ENCODE results near the gene DHX16. TPM values are rescaled to one million over a fixed set of nuclear protein-coding genes. Genes with fewer than 3 reads are reported as not detected.

DHX16 gene
- total RNA-seq, 1 experiment from 2014 or later: 32.2 TPM

DNA sequence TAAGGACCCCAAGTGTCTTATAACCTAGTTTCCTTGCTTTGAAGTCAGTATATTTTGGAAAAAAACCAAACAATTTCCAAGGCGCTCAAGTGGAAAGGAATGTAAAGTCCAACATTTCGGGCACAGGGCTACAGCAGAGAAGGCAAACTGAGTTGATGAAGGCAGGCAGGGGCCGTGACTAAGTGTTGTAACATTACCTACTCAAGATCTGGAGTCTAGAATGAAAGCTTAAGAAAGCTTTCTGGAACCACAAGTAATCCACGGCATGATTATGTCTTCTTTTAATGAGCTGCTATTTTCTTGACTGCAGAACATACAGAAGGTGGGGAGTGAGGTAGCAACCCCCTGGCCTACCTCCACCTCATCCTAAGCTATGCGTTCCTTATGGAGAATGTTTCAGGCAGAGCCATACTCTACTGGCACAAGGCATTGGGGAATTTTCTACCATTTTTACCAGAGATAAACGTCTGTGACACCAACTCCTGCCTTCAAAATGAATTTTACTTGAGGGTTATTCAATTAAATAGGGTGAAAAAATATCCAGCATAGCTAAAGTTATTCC, 60.0 kb downstream of the DHX16 start (continued):
- TF ChIP-seq AR (CRISPR knock-in tag; IDR thresholded peaks at IDR 0.05): 0 out of 2 replicates have a peak, but pooled peaks have one; percentile 40
- TF ChIP-seq, protein P1, sequence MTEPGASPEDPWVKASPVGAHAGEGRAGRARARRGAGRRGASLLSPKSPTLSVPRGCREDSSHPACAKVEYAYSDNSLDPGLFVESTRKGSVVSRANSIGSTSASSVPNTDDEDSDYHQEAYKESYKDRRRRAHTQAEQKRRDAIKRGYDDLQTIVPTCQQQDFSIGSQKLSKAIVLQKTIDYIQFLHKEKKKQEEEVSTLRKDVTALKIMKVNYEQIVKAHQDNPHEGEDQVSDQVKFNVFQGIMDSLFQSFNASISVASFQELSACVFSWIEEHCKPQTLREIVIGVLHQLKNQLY (CRISPR knock-in tag; IDR thresholded peaks at IDR 0.05): no peak
- TF ChIP-seq KAT7 (CRISPR knock-in tag; IDR thresholded peaks at IDR 0.05; ENCODE audit: borderline replicate concordance): no peak
- TF ChIP-seq, protein P2, sequence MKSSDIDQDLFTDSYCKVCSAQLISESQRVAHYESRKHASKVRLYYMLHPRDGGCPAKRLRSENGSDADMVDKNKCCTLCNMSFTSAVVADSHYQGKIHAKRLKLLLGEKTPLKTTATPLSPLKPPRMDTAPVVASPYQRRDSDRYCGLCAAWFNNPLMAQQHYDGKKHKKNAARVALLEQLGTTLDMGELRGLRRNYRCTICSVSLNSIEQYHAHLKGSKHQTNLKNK (CRISPR knock-in tag; IDR thresholded peaks at IDR 0.05): peak; percentile 66; the same call in 1 of the 2 replicates
- TF ChIP-seq SMAD3 (CRISPR knock-in tag; IDR thresholded peaks at IDR 0.05; ENCODE audit: borderline replicate concordance): no peak
- no peak for TF ChIP-seq MXD4 (CRISPR knock-in tag; IDR thresholded peaks at IDR 0.05; ENCODE audit: borderline replicate concordance)
- no peak; the same call in 1 of the 2 replicates for TF ChIP-seq ERG (CRISPR knock-in tag; IDR thresholded peaks at IDR 0.05)

DNA sequence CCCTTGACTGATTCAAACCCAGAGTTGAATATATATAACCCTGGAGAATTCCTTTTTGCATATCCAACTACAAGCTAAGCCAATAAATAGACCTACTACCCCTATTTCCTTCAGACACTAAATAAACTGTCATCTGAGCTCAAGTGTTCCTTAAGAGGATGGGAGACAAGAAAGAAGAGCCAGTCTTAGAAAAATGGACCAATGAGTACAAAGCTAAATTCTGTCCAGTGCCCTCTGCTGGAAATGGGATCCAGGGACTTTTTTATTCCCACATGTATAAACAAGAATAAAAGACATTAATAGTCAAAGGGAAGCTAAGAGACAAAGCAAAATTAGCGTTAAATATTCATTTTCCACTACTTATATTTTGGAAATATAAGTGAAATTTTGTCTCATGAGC, 60.6 kb downstream of the DHX16 start:
- no peak for ATAC-seq
- Mint-ChIP-seq H3K4me1 (peaks cover 33% of the 10 kb centered on the region), H3K27ac (peak overlapping the region; percentile 10), H3K36me3 (peaks cover 71% of the 10 kb centered on the region), H3K9me3 (no peaks in the 10 kb centered on the region), H3K4me3 (no peak overlapping the region), H3K27me3 (ENCODE audit: low read depth) (no peaks in the 10 kb centered on the region)
- ChIA-PET POLR2A (interaction anchor here (1.1 to 3.2 kb wide), 5 partner anchors 11 to 60 kb away, joined by 4 to 33 read pairs (median 6); partner anchors contain the start of genes ABCF1 and DHX16), CTCF (interaction anchor here (0.7 to 4.1 kb wide), 10 partner anchors 14 to 159 kb away, joined by 3 to 15 read pairs (median 6); partner anchors contain the start of genes DHX16 and MDC1)
- TF ChIP-seq EMX1 (CRISPR knock-in tag; IDR thresholded peaks at IDR 0.05) (0 out of 2 replicates have a peak, but pooled peaks have one; percentile 3), ZNF671 (CRISPR knock-in tag; IDR thresholded peaks at IDR 0.05) (0 out of 2 replicates have a peak, but pooled peaks have one; percentile 43), TEAD4 (CRISPR knock-in tag; IDR thresholded peaks at IDR 0.05) (no peak)
- no peak for DNase-seq (ENCODE audit: low spot score)

- TF ChIP-seq EMX1 (CRISPR knock-in tag; IDR thresholded peaks at IDR 0.05) (0 out of 2 replicates have a peak, but pooled peaks have one; percentile 27), ZNF423 (CRISPR knock-in tag; IDR thresholded peaks at IDR 0.05) (no peak)
- CTCF ChIA-PET: interaction anchor here (0.9 to 2.6 kb wide), 6 partner anchors 15 to 158 kb away, joined by 3 to 13 read pairs (median 7); partner anchors contain the start of genes DHX16 and MDC1
- peaks cover 33% of the 10 kb centered on the region for H3K4me1 Mint-ChIP-seq
- H3K27me3 Mint-ChIP-seq (ENCODE audit: low read depth): no peaks in the 10 kb centered on the region
- H3K4me3 Mint-ChIP-seq: no peak overlapping the region
- H3K36me3 Mint-ChIP-seq: peaks cover 71% of the 10 kb centered on the region
- DNase-seq (ENCODE audit: low spot score): no peak
- no peak for ATAC-seq
- H3K9me3 Mint-ChIP-seq: no peaks in the 10 kb centered on the region
- H3K27ac Mint-ChIP-seq: peak overlapping the region; percentile 10
- POLR2A ChIA-PET: interaction anchor here (1.1 to 1.6 kb wide), 3 partner anchors 11 to 41 kb away, joined by 4 to 8 read pairs (median 6); partner anchors contain the start of gene ABCF1
Observed at GRCh38 chr6:30611856-30612194, 61.0 kb downstream of the DHX16 start.

DNA sequence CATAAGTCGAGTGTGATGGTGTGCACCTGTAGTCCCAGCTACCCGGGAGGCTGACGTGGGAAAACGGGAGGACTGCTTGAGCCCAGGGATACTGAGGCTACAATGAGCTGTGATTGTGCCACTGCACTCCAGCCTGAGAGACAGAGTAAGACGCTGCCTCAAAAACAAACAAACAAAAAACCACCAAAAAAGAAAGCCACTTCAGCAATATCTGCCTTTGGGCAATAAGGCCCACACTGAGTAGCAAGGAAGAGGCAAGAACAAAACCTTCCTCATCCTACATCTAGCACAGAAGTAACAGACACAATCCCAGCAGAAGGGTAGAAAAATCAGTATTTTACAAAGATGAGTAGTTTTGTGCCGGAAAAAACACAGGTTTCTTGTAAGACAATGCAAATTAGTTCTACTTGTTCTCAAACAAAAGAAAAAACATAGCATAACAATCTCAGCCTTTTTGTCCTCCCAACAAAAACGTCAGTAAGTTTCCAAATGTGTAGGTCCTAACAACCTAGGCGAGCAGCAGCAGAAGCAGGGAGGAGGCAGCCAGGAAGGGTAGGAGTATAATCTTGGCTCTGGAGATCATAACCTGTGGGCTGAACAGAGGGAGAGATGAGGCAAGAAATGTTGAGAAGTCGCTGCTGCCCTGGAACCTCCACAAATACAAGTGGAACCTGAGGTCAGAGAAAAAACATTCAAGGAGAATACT, 61.5 kb downstream of the DHX16 start:
- POLR2A ChIA-PET: interaction anchor here (1.2 to 1.4 kb wide), 3 partner anchors 11 to 76 kb away, joined by 3 to 6 read pairs (median 5); no protein-coding TSS in a partner anchor
- H3K27ac Mint-ChIP-seq: peak overlapping the region; percentile 17
- DNase-seq (ENCODE audit: low spot score): no peak
- peaks cover 71% of the 10 kb centered on the region for H3K36me3 Mint-ChIP-seq
- ATAC-seq: no peak
- no peaks in the 10 kb centered on the region for H3K9me3 Mint-ChIP-seq
- H3K4me3 Mint-ChIP-seq: no peak overlapping the region
- H3K27me3 Mint-ChIP-seq (ENCODE audit: low read depth): no peaks in the 10 kb centered on the region
- H3K4me1 Mint-ChIP-seq: peaks cover 33% of the 10 kb centered on the region
- CTCF ChIA-PET: interaction anchor here (1.0 to 2.6 kb wide), 4 partner anchors 13 to 127 kb away, joined by 3 to 13 read pairs (median 4); no protein-coding TSS in a partner anchor
- no peak for TF ChIP-seq TP53 (CRISPR knock-in tag; IDR thresholded peaks at IDR 0.05)
- TF ChIP-seq SP1 (CRISPR knock-in tag; conservative IDR thresholded peaks at IDR 0.05): no peak
- no peak for TF ChIP-seq MYBL2 (CRISPR knock-in tag; IDR thresholded peaks at IDR 0.05)
- TF ChIP-seq PRDM15 (CRISPR knock-in tag; IDR thresholded peaks at IDR 0.05): no peak
- no peak for TF ChIP-seq FOXK1 (CRISPR knock-in tag; IDR thresholded peaks at IDR 0.05)
- no peak for TF ChIP-seq IRF2 (CRISPR knock-in tag; IDR thresholded peaks at IDR 0.05; ENCODE audit: borderline replicate concordance, low read depth)
- TF ChIP-seq PREB (CRISPR knock-in tag; IDR thresholded peaks at IDR 0.05; ENCODE audit: borderline replicate concordance): no peak
